HG02610 (cell line): Measurements from ENCODE around the gene S100A9.

Experiments used
- ATAC-seq: cut with Tn5 transposase; IDR thresholded peaks from one replicate; pipeline ENCODE4 v1.9.1; 2021; ENCODE audit warnings: mild to moderate bottlenecking, moderate library complexity; ENCODE audit not compliant: unreplicated experiment

S100A9 gene

DNA sequence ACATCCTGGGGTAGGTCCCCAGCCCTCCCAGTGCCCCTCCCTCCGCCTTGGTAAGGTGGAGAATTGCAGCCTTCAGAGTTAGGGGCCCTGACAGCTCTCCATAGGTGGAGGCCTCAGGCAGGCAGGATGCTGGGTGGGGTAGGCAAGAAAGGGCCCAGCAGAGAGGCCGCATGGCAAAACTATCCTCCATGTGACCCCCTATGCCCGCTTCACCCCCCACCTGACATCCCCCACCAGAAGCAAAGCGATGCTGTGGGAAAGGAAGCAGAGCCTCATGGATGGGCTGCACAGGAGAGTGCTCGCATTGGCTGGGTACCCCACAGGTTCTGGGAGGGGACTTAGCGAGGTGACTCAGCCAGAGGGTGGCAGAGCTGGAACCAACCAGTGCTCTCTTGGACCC lies 1.6 kb downstream of the S100A9 start:
- ATAC-seq, result no peak

DNA sequence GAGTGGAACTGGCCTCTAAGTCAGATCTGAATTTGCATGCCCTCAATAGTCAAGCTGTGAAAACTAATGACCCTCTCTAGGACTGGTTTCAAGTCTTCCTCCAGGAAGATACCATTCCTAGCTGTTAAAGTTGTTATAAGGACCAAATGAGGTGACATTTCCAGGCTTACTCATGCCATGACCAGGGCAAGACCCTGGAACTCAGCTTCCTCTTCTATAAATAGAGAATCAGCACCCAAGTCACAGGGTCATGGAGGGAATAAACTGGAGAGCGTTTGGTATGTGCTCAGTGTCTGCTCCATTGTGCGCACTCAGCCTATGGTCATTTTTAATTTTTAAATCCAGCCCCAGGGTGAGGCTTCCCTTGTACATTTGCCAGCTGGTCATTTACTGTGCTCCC lies 2.5 kb downstream of the S100A9 start:
- no peak for ATAC-seq

DNA sequence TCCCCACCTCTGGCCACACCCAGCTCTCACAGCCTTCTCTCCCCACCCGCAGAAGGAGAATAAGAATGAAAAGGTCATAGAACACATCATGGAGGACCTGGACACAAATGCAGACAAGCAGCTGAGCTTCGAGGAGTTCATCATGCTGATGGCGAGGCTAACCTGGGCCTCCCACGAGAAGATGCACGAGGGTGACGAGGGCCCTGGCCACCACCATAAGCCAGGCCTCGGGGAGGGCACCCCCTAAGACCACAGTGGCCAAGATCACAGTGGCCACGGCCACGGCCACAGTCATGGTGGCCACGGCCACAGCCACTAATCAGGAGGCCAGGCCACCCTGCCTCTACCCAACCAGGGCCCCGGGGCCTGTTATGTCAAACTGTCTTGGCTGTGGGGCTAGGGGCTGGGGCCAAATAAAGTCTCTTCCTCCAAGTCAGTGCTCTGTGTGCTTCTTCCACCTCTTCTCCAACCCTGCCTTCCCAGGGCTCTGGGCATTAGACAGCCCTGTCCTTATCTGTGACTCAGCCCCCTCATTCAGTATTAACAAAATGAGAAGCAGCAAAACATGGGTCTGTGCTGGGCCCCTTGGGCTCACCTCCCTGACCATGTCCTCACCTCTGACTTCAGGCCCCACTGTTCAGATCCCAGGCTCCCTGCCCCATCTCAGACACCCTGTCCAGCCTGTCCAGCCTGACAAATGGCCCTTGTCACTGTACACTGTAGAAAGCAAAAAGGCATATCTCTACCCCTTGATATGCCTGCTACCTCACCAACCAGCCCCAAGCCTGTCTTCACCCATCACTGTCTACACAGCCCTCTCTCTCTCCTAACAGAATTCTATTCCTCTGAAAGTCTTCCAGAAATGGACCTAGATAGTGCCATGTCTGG lies 3.2 kb downstream of the S100A9 start:
- ATAC-seq, result no peak

DNA sequence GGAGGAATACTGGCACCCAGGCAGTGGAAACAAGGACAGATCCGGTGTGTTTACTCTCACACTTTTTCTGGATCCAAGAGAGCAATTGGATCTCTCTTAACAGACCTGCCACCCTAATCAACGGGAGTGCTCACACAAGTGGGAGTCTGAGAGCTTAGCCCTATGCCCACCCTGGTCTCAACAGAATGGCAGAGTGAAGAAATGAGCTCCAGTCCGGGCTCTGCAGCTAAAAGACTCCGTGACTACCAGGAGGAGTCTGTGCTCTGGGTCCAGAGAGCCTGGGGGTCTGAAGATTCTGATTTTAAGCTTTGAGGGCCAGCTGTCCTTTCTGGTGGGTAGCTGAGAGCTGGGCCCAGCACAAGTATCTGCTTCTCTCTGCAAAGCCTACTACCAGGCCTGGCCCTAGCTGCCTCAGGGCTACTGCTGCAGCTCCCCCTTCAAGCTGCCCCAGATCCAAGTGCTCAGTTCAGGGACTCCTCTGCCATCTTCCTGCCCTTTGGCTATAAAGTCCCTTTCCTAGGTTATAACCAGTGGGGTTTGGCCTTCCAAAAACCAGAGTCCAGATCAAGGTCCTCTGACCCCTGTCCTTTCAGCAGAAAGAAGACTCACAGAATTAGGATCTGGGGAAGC lies 3.9 kb downstream of the S100A9 start:
- ATAC-seq, result no peak

DNA sequence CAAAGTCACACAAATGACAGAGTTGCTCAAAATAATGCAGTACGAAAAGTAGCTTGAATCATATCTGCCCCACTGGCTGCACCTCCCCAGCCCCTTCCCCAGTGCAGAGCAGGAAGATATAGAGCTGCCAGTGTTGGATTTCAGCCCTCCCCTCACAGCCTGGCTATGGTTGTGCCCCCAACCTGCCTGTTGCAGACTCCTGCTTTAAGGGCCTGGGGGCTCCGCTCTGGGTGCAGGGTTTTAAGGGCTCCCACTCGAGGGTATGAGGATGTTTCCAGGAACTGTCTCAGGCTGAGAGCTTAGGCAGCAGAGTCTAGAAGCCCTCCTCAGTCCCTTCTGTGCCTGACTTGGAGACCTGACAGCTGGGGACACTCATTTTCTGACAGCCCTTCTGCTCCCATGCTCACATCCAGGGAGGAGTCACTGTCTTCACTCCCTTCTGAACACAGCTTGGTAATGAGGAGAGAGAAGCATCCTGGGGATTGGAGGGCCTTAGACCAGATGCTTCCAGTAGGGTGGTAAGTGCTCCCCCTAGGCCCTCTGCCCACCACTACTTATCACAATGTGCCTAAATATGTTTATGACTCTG lies 4.6 kb downstream of the S100A9 start:
- ATAC-seq, result no peak

DNA sequence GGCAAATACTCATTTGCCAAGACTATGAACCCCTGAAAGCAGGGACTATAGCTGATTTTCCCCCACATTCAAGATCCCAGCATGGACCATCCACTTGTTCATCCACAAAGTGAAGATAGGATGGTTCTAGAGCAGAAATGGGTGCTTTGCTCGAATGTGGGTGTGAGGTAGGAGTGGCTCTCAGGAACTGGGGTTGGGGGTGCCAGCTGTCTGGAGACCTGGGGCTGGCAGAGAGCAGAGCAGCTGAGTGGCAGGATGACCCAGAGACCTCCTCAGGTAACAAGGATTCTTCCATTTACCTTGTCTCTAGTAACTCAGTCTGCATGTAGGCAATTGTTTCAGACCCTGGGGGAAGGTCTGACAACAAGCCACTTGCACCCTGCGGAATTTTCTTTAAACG lies 6.0 kb downstream of the S100A9 start:
- ATAC-seq, result no peak

DNA sequence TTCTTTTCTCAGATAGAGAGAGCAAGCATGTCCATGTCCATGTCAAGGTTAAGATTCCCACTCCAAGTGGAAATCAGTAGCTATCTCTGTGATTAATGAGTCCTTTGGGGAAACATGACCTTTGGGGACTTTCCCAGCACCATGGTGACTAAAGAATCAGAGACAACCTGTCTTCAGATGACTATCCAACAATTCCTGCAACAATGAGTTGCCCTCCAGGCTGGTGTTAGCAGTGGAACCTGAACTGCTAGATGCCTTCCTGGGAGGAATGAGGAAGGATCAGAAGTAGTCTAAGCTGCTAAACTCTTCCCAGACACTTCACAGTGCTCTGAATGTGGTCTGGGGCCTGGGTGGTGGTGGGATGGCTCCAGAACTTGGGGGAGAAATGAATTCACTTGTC lies 6.5 kb downstream of the S100A9 start:
- no peak for ATAC-seq

DNA sequence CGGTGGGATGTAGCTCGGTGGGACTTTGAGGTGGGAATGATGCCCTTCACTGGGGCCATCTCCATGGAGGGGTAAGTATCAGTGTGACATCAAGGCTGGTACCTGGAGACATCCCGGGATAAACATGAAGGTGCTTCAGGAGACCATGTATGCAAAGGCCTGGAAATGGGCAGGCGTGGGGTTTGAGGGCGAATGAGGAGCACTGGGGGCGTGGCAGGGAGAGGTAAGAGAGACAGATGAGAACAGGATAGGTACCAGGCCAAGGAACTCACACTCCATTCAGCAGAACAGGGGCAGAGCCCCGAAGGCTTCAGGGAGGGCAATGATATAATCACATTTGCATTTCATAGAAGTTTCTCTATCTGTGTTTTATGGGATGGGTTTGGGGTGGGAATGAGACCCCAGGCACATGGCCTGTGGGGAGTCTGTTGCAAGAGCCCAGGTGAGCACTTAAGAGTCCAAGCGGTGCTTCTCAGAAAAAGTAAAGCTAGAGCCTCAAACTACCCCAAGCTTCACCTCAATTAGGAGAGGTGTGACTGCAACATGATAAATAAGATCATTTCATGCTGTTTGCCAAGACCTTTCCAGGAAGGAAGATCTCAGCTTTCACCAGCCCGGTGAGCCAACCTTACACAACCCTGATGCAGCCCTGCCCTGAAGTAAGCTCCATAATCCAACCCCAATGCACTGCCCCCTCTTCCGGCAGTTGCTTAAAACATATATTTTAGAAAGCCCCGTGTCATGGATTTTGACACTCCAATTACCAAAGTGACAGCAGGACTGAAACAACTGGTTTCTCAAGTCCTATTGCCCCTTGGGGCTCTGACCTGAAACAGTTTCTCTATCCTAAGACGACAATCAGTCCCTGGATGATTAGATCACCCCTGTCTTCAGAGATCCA lies 7.4 kb downstream of the S100A9 start:
- ATAC-seq, result no peak

DNA sequence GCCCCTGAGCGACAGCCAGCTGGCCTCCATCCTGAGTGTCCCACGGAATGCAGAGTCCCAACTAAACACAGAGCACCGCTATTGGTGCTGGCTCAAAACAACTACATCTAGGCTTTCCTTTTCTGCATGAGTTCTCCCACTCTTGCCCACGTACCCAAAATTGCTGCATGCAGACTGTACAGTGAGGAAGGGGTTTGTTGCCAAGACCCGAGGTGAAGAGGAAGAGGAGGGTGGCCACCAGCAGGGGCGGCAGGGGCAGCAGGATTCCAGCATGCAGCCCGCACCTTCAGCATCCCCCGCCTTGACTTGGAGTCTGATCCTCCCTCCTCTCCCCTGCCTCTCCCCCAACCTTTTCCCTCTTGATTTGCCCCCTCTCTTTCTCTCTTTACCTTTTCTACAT lies 8.0 kb downstream of the S100A9 start:
- no peak for ATAC-seq

DNA sequence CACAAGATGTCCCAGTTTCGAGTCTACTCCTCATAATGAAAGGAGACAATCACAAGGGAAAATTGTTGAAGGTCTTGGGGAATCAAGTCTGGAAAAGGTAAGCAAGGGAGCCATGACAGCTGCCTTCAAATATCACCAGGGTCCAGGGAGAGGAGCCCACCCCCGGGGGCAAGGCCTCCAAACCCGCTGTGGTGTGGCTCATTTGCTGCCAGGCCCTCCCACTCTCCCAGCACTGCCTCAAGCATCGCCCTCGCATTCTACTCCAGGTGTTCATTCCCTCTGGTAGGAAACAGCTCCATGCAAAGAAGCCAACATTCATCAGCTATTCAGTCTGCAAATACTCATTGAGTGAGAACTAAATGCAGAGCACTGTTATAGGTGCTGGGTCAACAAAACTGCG lies 8.6 kb downstream of the S100A9 start:
- ATAC-seq, result no peak

DNA sequence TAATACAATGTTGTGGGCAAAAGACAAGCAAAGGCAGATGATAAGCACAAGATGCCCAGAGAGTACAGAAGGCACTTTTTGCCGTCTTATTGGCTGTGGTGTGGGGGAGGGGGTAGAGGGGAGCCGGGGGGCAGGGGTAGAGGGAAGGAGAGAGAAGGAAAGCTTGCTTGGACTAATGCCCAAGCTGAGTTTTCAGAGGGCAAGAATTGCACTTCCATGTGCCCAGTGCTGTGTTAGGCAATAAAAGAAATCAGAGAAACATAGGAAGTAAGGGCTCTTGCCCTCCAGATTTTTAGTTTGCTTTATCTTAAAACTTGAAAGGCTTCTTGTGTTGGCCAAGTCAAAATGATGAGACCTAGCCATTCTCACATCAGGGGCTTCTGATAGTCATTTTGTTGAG lies 9.4 kb downstream of the S100A9 start:
- ATAC-seq, result no peak

DNA sequence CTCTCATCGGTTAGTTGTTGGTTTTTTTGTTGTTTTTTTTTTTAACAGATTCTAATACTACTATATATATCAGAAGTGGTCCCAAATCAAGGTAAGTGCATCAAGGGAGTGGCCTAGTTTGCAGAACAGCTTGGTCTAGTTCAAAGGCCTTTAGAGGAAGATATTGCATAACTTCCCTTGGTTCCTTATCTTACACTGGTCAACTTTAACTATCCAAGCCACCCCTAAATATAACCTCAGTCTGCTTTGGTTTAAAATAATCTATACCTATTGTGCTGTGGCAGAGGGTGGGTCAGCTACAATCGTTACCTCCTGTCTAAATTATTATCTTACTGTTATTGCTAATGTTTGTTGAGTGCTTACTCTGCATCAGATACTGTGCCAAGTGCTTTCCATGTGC lies 10.8 kb downstream of the S100A9 start:
- ATAC-seq, result no peak

DNA sequence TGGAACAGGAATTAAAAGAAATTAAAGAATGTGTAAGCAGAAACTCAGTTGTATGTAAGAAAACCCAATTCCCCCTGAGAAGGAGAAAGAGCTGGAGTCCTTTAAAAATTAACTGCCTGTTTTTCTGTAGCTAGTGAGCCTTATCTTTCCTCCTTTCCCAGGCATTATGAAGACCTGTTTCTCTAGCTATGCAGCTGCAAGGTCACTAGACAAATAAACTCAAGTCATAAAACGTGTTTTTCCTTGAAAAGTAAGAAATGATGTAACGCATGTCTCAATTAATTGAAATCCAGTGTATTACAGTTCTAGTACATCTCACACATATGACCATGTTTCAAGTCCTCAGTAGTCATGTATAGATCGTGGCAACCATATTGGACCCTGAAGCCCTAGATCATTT lies 12.5 kb downstream of the S100A9 start:
- no peak for ATAC-seq

DNA sequence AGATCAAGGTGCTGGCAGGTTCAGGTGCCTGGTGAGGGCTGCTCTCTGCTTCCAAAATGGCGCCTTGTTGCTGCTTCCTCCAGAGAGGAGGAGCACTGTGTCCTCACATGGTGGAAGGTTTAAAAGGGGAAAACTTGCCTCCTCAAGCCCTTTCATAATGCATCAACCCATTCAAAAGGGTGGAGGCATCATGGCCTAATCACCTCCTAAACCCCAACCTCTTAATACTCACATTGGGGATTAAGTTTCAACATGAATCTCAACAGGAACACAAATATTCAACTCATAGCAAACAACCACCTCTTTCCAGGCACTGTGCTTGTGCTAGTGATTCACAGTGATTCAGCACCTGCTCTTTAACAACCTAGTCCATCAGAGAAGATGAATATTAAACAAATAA lies 13.6 kb downstream of the S100A9 start:
- no peak for ATAC-seq

DNA sequence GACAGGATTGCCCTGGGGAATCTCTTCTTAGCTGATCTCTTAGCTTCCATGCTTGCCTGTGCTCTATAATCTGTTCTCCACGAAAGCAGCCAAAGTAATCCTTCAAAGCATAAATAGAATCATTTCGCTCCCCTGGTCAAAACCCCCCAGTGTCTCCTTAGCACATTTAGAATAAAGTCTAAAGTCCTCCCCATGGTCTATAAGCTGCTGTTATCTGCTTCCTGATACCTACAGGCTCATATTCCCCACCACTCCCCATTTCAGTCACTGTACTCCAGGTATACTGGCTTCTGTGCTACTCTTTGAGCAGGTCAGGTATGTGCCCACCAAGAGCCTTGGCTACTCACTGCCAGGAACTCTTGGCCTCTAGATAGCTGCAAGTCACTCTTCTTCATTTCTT lies 14.9 kb downstream of the S100A9 start:
- no peak for ATAC-seq

DNA sequence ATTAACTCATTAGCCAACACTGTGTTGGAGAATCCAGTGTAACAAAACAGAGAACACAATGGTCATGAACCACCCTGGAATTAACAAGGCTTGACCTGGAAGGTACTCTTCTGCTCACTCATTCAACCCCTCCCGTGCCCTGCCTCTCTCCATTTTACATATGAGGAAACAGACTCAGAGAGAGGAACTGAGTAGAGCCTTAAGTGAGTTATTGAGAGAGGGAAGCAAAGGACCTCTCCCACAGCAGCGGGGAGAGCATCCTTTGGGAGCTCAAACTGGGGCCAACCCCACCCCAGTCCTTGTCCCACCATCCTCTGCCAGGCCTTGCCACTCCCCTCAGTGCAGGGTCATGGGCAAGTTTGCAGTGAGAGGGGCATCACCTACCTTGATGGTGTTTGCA lies 16.4 kb downstream of the S100A9 start:
- ATAC-seq, result no peak

DNA sequence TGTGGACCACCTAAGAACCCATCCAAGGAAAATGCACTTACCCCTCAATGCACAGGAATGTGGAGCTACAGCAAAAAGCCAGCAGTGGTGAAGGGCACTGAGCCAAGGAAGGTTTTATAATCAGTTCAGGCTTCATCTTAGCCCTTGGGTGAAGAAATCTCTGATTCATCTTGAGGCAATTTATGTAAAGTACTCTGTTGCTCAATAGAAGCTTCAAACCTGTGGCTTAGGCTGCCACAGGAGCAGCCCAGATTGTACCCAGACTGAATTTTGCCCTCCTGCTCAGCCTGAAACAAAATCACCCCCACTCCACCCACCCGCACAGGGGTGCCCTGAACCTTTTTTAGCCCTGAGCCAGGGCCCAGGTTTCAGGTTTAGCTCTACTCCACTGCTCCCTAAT lies 17.9 kb downstream of the S100A9 start, which contains the start of gene S100A12:
Gene S100A12 (minus strand): TSS at position 111 of the 400 bp plus-strand sequence. CDS start 1,029 bp downstream, outside the sequence.
- no peak for ATAC-seq

DNA sequence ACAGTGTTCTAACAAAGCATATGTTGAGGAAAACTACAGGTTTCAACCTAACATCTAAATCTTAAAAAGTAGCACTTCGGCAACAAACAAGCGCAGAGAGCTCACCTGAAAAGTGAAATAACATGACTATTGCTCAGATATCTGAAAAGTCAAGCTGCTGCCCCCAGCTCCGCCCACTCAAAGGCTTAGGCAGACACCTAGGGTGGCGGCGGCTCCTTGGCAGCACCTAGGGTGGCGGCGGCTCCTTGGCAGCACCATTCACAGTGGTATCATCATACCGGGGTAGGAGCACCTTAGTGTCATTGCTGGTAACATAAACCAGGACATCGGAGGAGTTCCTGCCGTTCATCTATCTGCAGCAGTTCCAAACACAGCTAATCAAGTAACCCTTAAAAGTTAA lies 21.9 kb downstream of the S100A9 start:
- no peak for ATAC-seq

DNA sequence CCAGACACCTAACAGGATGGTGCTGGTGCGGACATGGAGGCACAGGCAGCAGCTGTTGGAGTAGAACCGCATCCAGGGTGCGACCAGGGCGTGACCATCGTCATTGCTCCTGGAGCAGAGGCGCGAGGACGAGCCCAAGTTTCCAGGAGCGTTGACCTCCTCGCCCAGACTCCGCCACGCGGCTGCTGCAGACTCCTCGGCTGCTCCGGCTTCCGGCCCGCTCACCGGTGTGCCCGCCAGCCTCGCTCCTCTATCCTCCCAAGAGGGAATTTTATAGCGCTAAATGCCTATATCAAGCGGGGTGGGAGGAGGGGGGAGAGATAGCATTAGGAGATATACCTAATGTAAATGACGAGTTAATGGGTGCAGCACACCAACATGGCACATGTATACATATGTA lies 23.1 kb downstream of the S100A9 start:
- no peak for ATAC-seq

DNA sequence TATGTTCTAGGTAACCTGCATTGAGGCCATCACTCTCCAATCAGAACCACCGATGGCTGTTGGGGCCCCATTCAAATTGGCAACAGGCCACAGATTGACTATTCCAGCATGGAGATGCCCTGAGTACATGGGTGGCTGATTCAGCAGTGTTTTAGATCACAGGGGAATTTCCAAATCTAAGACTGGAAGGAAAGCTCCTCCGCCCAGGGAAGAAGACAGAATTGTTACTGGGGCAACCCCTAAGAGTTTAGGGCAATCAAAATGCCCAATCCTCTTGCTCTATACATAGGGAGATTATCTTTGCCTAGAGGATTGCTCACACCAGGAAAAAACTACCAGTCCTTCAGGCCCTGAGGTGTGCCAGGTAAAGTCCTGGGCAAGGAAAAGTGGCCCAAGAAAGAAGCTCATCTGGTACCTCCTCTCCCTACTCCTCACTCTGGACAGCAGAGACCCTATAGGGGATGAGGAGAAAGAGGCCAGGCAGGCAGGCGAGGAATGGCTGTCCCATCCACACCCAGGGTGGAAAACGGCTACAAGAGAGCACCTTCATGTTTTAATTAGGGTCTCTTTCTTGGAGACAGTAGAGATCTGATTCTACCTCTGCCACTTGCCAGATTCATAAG lies 27.4 kb downstream of the S100A9 start:
- no peak for ATAC-seq

DNA sequence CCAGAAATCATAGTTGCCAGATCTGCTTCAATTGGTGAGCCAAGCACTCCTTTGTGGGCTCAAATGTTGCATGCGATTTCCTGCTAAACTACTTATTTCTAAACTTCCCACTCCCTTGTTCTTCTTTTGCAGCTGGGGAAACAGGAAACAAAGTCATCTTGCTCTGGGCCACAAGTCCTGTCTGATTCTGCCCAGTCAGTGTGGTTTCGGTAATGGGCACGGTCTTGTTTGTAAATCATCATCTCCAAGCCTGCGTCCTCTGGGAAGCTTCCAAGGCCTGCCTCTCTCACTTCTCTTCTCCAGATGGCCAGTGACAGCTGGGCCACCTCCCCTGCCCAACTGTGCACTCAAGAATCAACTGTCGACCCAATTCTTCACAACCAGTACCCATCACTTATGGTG lies 28.8 kb downstream of the S100A9 start:
- ATAC-seq, result no peak
